ENCODE results near the gene PBX1. TPM values are rescaled to one million over a fixed set of nuclear protein-coding genes. Genes with fewer than 3 reads are reported as not detected.
A peak's percentile ranks its signal among the peaks of the same experiment; 100 is the strongest.

PBX1 gene
- total RNA-seq, 1 experiment from 2014 or later = 9.8 TPM

GRCh38 chr1:164614316-164614715, 55.3 kb downstream of the PBX1 start:
- Histone ChIP-seq H4K20me1 (ENCODE audit: low read length) (no peaks in the 10 kb centered on the region), H3K4me2 (ENCODE audit: low read length) (no peak overlapping the region), H3K36me3 (ENCODE audit: low read depth, low read length) (no peaks in the 10 kb centered on the region), H3K9me3 (ENCODE audit: low read length) (no peaks in the 10 kb centered on the region), H3F3A (ENCODE audit: low read length, unreplicated experiment) (no peaks in the 10 kb centered on the region), H3K4me3 (ENCODE audit: low read length) (no peak overlapping the region), H3K4me1 (ENCODE audit: insufficient read depth, low read length) (peaks cover 25% of the 10 kb centered on the region), H3K27me3 (ENCODE audit: low read length) (no peaks in the 10 kb centered on the region), H3K27ac (ENCODE audit: low read length) (no peak overlapping the region), H3K9me2 (replicated peaks; ENCODE audit: low read length) (no peaks in the 10 kb centered on the region), H3K9ac (ENCODE audit: low read length) (no peak overlapping the region), H3K79me2 (ENCODE audit: low read length) (no peaks in the 10 kb centered on the region), H2AFZ (ENCODE audit: low read length) (no peak overlapping the region)
- DNase-seq (no peak), ATAC-seq (no peak)
- BruUV-seq (replicated peaks) = no TSS peak
- ChIA-PET POLR2A (ENCODE audit: unreplicated experiment) (no interaction called here), CTCF (no interaction called here)
- no peak for TF ChIP-seq EZH2phosphoT487 (IDR thresholded peaks at IDR 0.05; ENCODE audit: borderline replicate concordance, low read length)
- TF ChIP-seq, protein P1, sequence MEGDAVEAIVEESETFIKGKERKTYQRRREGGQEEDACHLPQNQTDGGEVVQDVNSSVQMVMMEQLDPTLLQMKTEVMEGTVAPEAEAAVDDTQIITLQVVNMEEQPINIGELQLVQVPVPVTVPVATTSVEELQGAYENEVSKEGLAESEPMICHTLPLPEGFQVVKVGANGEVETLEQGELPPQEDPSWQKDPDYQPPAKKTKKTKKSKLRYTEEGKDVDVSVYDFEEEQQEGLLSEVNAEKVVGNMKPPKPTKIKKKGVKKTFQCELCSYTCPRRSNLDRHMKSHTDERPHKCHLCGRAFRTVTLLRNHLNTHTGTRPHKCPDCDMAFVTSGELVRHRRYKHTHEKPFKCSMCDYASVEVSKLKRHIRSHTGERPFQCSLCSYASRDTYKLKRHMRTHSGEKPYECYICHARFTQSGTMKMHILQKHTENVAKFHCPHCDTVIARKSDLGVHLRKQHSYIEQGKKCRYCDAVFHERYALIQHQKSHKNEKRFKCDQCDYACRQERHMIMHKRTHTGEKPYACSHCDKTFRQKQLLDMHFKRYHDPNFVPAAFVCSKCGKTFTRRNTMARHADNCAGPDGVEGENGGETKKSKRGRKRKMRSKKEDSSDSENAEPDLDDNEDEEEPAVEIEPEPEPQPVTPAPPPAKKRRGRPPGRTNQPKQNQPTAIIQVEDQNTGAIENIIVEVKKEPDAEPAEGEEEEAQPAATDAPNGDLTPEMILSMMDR (conservative IDR thresholded peaks at IDR 0.05; ENCODE audit: low read depth, low read length) = no peak
- TF ChIP-seq EZH2 (IDR thresholded peaks at IDR 0.05; ENCODE audit: low read length, unreplicated experiment) = no peak
- intact Hi-C loops (cut with micrococcal nuclease) = loop anchor here (5.0 to 10.0 kb wide), 5 partner anchors 43 to 1080 kb away; no protein-coding TSS in a partner anchor

DNA sequence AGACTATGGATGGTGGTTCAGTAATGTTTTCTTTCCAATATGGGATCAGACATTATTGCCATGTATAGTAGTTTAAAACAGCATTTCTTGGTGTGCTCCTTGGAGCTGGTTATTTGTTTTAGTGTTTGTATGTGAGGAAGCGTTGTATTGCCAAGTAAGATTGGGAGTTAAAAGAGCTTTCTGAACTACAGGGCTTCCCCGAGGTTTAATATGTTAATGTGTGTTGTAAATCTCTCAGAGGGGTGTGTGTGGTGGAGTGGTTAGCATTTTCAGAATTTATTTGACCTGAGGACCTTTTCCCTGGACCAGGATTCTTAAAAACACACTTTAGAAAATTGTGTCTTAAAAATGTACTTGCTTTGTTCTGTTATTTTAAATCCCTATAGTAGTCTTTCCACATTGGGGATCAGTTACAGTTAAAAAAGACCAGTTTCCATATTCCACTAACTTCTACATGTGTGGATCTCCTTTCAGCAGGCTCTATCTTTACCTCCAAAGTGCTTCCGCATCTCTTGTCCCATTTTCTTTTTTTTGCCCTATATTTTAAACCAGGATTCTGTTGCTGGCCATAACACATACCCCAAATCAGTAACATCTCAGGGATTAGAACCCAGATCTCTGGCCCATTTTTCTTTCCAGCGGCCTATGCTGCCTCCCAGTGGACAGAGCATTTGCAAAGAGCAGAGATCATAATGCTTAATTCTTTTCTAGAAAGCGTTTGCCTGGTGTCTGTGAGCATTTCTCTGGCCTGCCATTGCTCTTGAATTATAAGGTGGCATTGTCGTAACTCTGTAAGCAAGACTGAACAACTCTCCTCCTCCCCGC, 58.6 kb downstream of the PBX1 start:
- Histone ChIP-seq H3K27ac (ENCODE audit: low read length) (no peak overlapping the region), H3F3A (ENCODE audit: low read length, unreplicated experiment) (no peaks in the 10 kb centered on the region), H3K36me3 (ENCODE audit: low read depth, low read length) (no peaks in the 10 kb centered on the region), H3K9ac (ENCODE audit: low read length) (no peak overlapping the region), H4K20me1 (ENCODE audit: low read length) (no peaks in the 10 kb centered on the region), H3K27me3 (ENCODE audit: low read length) (no peaks in the 10 kb centered on the region), H3K4me2 (ENCODE audit: low read length) (no peak overlapping the region), H2AFZ (ENCODE audit: low read length) (no peak overlapping the region), H3K4me3 (ENCODE audit: low read length) (no peak overlapping the region), H3K79me2 (ENCODE audit: low read length) (no peaks in the 10 kb centered on the region), H3K4me1 (ENCODE audit: insufficient read depth, low read length) (peaks cover 12% of the 10 kb centered on the region), H3K9me3 (ENCODE audit: low read length) (no peaks in the 10 kb centered on the region), H3K9me2 (replicated peaks; ENCODE audit: low read length) (no peaks in the 10 kb centered on the region)
- ChIA-PET CTCF (no interaction called here), POLR2A (ENCODE audit: unreplicated experiment) (no interaction called here)
- intact Hi-C loops (cut with micrococcal nuclease) = loop anchor here (1.0 to 10.0 kb wide), 4 partner anchors 107 to 1083 kb away; no protein-coding TSS in a partner anchor
- BruUV-seq (replicated peaks) = no TSS peak
- DNase-seq = peak; percentile 70
- peak; percentile 31 for ATAC-seq
- TF ChIP-seq EZH2phosphoT487 (IDR thresholded peaks at IDR 0.05; ENCODE audit: borderline replicate concordance, low read length) = no peak
- TF ChIP-seq, protein P1 (conservative IDR thresholded peaks at IDR 0.05; ENCODE audit: low read depth, low read length) = peak; percentile 94
- no peak for TF ChIP-seq EZH2 (IDR thresholded peaks at IDR 0.05; ENCODE audit: low read length, unreplicated experiment)

DNA sequence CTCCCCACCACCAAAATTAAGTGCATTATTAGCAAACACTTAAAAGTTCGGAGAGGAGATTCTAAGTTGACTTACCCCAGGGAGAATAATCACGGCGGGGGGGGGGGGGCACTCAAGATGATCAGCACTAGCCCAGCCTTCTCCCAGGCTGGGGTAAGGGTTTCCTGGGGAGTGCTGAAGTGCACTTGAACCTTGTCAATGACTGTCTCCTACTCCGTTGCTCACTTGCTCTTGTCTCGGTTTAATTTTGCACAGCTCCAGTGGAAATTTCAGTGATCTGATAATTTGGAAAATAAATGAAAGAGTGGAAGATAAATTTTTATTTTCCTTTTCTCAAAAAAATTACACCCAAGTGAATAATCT, 59.2 kb downstream of the PBX1 start:
- H3K36me3 ChIP-seq (ENCODE audit: low read depth, low read length) = no peaks in the 10 kb centered on the region
- H2AFZ ChIP-seq (ENCODE audit: low read length) = no peak overlapping the region
- no peaks in the 10 kb centered on the region for H4K20me1 ChIP-seq (ENCODE audit: low read length)
- H3K9me2 ChIP-seq (replicated peaks; ENCODE audit: low read length) = no peaks in the 10 kb centered on the region
- TF ChIP-seq EZH2 (IDR thresholded peaks at IDR 0.05; ENCODE audit: low read length, unreplicated experiment) = no peak
- TF ChIP-seq EZH2phosphoT487 (IDR thresholded peaks at IDR 0.05; ENCODE audit: borderline replicate concordance, low read length) = no peak
- TF ChIP-seq, protein P1 (conservative IDR thresholded peaks at IDR 0.05; ENCODE audit: low read depth, low read length) = no peak
- H3K4me2 ChIP-seq (ENCODE audit: low read length) = no peak overlapping the region
- ATAC-seq (no peak), DNase-seq (no peak)
- no TSS peak for BruUV-seq (replicated peaks)
- H3K79me2 ChIP-seq (ENCODE audit: low read length) = no peaks in the 10 kb centered on the region
- POLR2A ChIA-PET (ENCODE audit: unreplicated experiment) = no interaction called here
- no peaks in the 10 kb centered on the region for H3F3A ChIP-seq (ENCODE audit: low read length, unreplicated experiment)
- no peaks in the 10 kb centered on the region for H3K9me3 ChIP-seq (ENCODE audit: low read length)
- H3K27me3 ChIP-seq (ENCODE audit: low read length) = no peaks in the 10 kb centered on the region
- no peak overlapping the region for H3K9ac ChIP-seq (ENCODE audit: low read length)
- intact Hi-C loops (cut with micrococcal nuclease) = loop anchor here (1.0 to 10.0 kb wide), 3 partner anchors 169 to 1083 kb away; no protein-coding TSS in a partner anchor
- CTCF ChIA-PET = no interaction called here
- no peak overlapping the region for H3K4me3 ChIP-seq (ENCODE audit: low read length)
- peaks cover 6% of the 10 kb centered on the region for H3K4me1 ChIP-seq (ENCODE audit: insufficient read depth, low read length)
- H3K27ac ChIP-seq (ENCODE audit: low read length) = no peak overlapping the region
